ENCODE data around the gene RTKN. TPM values are rescaled to one million over a fixed set of nuclear protein-coding genes. Genes with fewer than 3 reads are reported as not detected.

RTKN gene
- total RNA-seq, 1 experiment from 2014 or later = 87.1 TPM

DNA sequence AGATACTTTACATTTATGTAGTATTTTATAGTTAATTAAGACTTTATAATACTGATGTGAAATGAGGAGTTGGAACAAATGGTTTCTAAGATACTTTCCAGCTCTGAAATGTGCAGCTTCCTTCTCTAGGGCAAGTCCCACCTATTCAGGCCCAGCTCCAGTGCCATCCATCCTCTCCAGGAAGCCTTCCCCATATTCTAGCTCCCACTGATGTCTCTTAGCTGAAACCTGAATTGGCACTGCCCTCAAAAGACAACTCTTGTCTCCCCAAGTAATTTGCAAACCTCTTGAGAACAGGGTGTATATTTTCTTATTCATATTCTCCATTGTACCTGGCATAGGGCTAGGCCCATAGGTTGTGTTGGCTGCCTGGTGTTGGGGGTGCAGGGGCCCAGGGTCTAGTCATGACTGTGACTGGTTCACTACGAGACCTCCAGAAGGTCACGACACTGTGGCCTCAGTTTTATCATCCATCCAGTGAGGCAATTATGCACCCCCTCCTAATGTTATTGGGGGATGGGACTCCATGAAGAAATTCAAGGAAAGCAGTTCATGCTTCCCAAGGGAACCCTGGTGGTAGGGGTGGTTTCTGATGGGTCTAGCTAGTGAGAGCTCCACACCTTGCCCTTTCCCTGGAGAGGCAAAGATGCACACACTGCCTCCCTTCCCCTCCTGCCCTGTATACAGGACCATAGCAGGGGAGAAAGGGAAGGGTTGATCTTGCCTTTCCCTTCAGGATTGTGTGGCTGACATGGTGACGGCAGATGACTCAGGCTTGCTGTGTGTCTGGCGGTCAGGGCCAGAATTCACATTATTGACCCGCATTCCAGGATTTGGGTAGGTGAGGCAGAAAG lies 17.4 kb downstream of the RTKN start:
- no peak overlapping the region for H2BK20ac ChIP-seq (ENCODE audit: low read depth, low read length, poor library complexity, severe bottlenecking)
- H3K23ac ChIP-seq (ENCODE audit: insufficient read length, low read depth, low read length) = no peak overlapping the region
- H2AFZ ChIP-seq (ENCODE audit: low read length) = no peak overlapping the region
- H3K4me2 ChIP-seq (ENCODE audit: insufficient read depth, insufficient read length, low read length) = no peak overlapping the region
- H3K27me3 ChIP-seq (ENCODE audit: insufficient read depth, low read length) = no peaks in the 10 kb centered on the region
- H2BK120ac ChIP-seq (ENCODE audit: low read depth, low read length, poor library complexity, severe bottlenecking) = no peak overlapping the region
- DNase-seq = no peak
- no peak overlapping the region for H3K56ac ChIP-seq (ENCODE audit: insufficient read length, low read depth, low read length)
- H3K79me1 ChIP-seq (ENCODE audit: insufficient read depth, low read depth, low read length, poor library complexity, severe bottlenecking) = no peaks in the 10 kb centered on the region
- no peak overlapping the region for H3K9ac ChIP-seq (ENCODE audit: extremely low read depth, insufficient read length, low read length)
- no peak overlapping the region for H2BK12ac ChIP-seq (ENCODE audit: insufficient read length, low read depth, low read length)
- H4K20me1 ChIP-seq (ENCODE audit: control insufficient read depth, insufficient read depth, insufficient read length) = no peaks in the 10 kb centered on the region
- Mint-ChIP-seq H3K27ac (peak overlapping the region in 2 of 3 experiments; percentile 43 to 55; a peak in 2 of 7 replicates), H3K36me3 (ENCODE audit: insufficient read depth in 1 of 3, low read depth in 3 of 3) (peaks cover 24 to 55% (median 51%) of the 10 kb centered on the region in 3 experiments), H3K9me3 (no peaks in the 10 kb centered on the region; a peak in 1 of 5 replicates), H3K4me3 (0 out of 5 replicates have a peak overlapping the region, but pooled peaks of 1 of the 2 experiments have one; percentile 5), H3K27me3 (ENCODE audit: low read depth) (peaks cover 25% of the 10 kb centered on the region), H3K4me1 (peaks cover 11 to 14% of the 10 kb centered on the region in 2 experiments)
- H4K91ac ChIP-seq (ENCODE audit: insufficient read length, low read depth, low read length) = no peak overlapping the region
- no peak overlapping the region for H3K27ac ChIP-seq (ENCODE audit: insufficient read length, low read depth, low read length)
- H4K5ac ChIP-seq (ENCODE audit: insufficient read length, low read depth, low read length) = no peak overlapping the region
- H3K14ac ChIP-seq (ENCODE audit: insufficient read depth, low read length) = no peak overlapping the region
- no peak overlapping the region for H2AK5ac ChIP-seq (ENCODE audit: insufficient read length, low read length)
- H3K18ac ChIP-seq (ENCODE audit: insufficient read length, low read depth, low read length) = no peak overlapping the region
- H4K8ac ChIP-seq (replicated peaks; ENCODE audit: insufficient read length, low read depth, low read length) = no peak overlapping the region
- H3T11ph ChIP-seq (ENCODE audit: low read length) = no peak overlapping the region
- H3K4me1 ChIP-seq (ENCODE audit: insufficient read depth, low read length) = no peaks in the 10 kb centered on the region
- H2BK15ac ChIP-seq (ENCODE audit: low read depth, low read length) = no peak overlapping the region
- peaks cover 9% of the 10 kb centered on the region for H3K23me2 ChIP-seq (ENCODE audit: insufficient read length, low read depth, low read length, poor library complexity, severe bottlenecking)
- TF ChIP-seq, protein P1, sequence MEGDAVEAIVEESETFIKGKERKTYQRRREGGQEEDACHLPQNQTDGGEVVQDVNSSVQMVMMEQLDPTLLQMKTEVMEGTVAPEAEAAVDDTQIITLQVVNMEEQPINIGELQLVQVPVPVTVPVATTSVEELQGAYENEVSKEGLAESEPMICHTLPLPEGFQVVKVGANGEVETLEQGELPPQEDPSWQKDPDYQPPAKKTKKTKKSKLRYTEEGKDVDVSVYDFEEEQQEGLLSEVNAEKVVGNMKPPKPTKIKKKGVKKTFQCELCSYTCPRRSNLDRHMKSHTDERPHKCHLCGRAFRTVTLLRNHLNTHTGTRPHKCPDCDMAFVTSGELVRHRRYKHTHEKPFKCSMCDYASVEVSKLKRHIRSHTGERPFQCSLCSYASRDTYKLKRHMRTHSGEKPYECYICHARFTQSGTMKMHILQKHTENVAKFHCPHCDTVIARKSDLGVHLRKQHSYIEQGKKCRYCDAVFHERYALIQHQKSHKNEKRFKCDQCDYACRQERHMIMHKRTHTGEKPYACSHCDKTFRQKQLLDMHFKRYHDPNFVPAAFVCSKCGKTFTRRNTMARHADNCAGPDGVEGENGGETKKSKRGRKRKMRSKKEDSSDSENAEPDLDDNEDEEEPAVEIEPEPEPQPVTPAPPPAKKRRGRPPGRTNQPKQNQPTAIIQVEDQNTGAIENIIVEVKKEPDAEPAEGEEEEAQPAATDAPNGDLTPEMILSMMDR (conservative IDR thresholded peaks at IDR 0.05) = no peak
- no peaks in the 10 kb centered on the region for H3K79me2 ChIP-seq (ENCODE audit: insufficient read depth, low read length)
- WGBS (ENCODE audit: extremely low coverage, insufficient read length, low lambda C conversion rate) = no CpG with 5 or more reads among the region's 5 CpGs
- H2BK5ac ChIP-seq (ENCODE audit: insufficient read length, low read length) = no peak overlapping the region
- H3K4ac ChIP-seq (ENCODE audit: low read depth, low read length) = no peak overlapping the region
- H3K9me3 ChIP-seq (ENCODE audit: control insufficient read depth, low read depth, low read length) = no peaks in the 10 kb centered on the region
